OCI-LY3 (cell line): Measurements from ENCODE around the gene SMTNL2.

Experiments used
- EZH2phosphoT487 ChIP-seq: fragments of 200-600 bp; shearing (Covaris generic); IDR thresholded peaks from 2 replicates; pipeline ENCODE4 v1.6.1; 2018; ENCODE audit warnings: antibody characterized with exemption, mixed run types, low read depth
- TF ChIP-seq, protein P1 (sequence below): fragments of 200-600, 300-600 bp; sonication (generic); IDR thresholded peaks from 2 replicates; pipeline ENCODE4 v1.5.1; 2014; ENCODE audit warnings: antibody characterized with exemption, low read length, low read depth

DNA sequence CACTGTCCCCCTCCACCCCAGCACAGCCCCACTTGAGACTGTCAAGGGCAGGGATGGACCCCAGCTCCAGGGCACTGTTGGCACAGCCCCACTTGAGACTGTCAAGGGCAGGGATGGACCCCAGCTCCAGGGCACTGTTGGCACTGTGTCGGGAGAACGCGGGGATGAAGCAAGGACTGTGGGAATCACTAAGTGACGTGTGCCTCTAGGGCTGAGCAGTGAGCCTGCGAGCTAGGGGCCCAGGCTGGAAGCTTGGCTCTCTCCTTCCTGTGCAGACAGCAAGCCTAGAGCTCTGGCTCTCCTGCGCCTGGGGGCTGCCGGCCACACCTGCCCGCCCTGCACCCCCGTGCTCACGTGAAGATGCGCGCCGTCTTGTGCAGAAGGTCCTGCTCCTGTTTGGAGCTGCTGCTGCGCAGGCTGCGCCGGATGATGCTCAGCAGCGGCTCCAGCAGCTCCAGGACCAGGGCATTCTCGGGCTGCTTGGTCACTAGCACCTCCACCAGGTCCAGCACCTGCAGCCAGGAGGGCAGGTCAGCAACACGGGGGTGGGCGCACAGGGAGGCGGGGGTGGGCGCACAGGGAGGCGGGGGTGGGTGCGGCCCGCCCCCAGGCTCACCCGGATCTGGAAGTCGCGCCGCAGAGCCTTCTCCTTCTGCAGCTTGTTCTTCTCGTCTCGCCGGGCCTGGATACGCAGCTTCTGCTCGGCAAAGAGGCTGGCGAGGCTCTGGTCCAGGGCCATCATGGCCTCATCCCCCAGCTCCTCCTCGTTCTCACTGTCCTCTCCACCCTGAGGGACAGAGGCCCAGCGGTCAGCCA lies 40.0 kb upstream of the SMTNL2 start:
- TF ChIP-seq, protein P1, sequence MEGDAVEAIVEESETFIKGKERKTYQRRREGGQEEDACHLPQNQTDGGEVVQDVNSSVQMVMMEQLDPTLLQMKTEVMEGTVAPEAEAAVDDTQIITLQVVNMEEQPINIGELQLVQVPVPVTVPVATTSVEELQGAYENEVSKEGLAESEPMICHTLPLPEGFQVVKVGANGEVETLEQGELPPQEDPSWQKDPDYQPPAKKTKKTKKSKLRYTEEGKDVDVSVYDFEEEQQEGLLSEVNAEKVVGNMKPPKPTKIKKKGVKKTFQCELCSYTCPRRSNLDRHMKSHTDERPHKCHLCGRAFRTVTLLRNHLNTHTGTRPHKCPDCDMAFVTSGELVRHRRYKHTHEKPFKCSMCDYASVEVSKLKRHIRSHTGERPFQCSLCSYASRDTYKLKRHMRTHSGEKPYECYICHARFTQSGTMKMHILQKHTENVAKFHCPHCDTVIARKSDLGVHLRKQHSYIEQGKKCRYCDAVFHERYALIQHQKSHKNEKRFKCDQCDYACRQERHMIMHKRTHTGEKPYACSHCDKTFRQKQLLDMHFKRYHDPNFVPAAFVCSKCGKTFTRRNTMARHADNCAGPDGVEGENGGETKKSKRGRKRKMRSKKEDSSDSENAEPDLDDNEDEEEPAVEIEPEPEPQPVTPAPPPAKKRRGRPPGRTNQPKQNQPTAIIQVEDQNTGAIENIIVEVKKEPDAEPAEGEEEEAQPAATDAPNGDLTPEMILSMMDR = no peak
- no peak for TF ChIP-seq EZH2phosphoT487
